Activated T-cell treated with anti-CD3 and anti-CD28 coated beads, Interleukin-2, amount 50 U/mL, for 72 hours (primary cell): Measurements from ENCODE around the gene IKZF3. TPM values are rescaled to one million over a fixed set of nuclear protein-coding genes. Genes with fewer than 3 reads are reported as not detected.

Experiments used
- ATAC-seq, 2 donors: fragments of 150-1000 bp; cut with Tn5 transposase; replicated peaks in 1 of 2; 2 replicates each; pipeline ENCODE4 v1.10.0; 2021; ENCODE audit warnings: moderate library complexity in 2 of 2, mild to moderate bottlenecking in 1 of 2
- DNase-seq, 2 donors: peaks; one replicate each; pipeline ENCODE4 v3.0.0; 2021 to 2022; ENCODE audit warnings: mixed read lengths in 1 of 2
- H3K27ac Mint-ChIP-seq: one replicate; pipeline ENCODE4 v1.8.0; 2022; ENCODE audit warnings: mild to moderate bottlenecking, moderate library complexity, mixed read lengths
- H3K27me3 Mint-ChIP-seq: one replicate; pipeline ENCODE4 v1.8.0; 2022; ENCODE audit warnings: low read depth, mixed read lengths
- H3K36me3 Mint-ChIP-seq, 2 donors: one replicate each; pipeline ENCODE4 v1.8.0; 2022; ENCODE audit warnings: mixed read lengths in 2 of 2, mild to moderate bottlenecking in 1 of 2; ENCODE audit not compliant: insufficient read depth in 2 of 2
- H3K4me1 Mint-ChIP-seq: one replicate; pipeline ENCODE4 v1.8.0; 2022; ENCODE audit warnings: low read depth, mixed read lengths
- H3K4me3 Mint-ChIP-seq, 2 donors: one replicate each; pipeline ENCODE4 v1.8.0; 2022; ENCODE audit warnings: mild to moderate bottlenecking in 2 of 2, mixed read lengths in 2 of 2, moderate library complexity in 2 of 2
- H3K9me3 Mint-ChIP-seq, 2 donors: one replicate each; pipeline ENCODE4 v1.8.0; 2022; ENCODE audit warnings: mixed read lengths in 2 of 2
- total RNA-seq, 2 donors: library from RNA; stranded (reverse); gene quantifications; one replicate each; pipeline ENCODE4 v1.2.3, GENCODE V29; 2022

Gene IKZF3
- total RNA-seq, 2 donors from 2014 or later = 70.7 to 78.9 TPM

- H3K27ac Mint-ChIP-seq = no peak overlapping the region
- DNase-seq (no peak), ATAC-seq (no peak)
- H3K4me3 Mint-ChIP-seq = no peak overlapping the region
- peaks cover 33% of the 10 kb centered on the region for H3K4me1 Mint-ChIP-seq
- H3K9me3 Mint-ChIP-seq = no peaks in the 10 kb centered on the region
- no peaks in the 10 kb centered on the region for H3K27me3 Mint-ChIP-seq
- no peaks in the 10 kb centered on the region for H3K36me3 Mint-ChIP-seq
Observed at GRCh38 chr17:39742126-39742855, 121.8 kb downstream of the IKZF3 start.

- DNase-seq = no peak
- peak in 1 of 2 donors; percentile 25 for ATAC-seq
- H3K9me3 Mint-ChIP-seq = no peaks in the 10 kb centered on the region
- H3K36me3 Mint-ChIP-seq = no peaks in the 10 kb centered on the region
- H3K27ac Mint-ChIP-seq = no peak overlapping the region
- peaks cover 12% of the 10 kb centered on the region for H3K27me3 Mint-ChIP-seq
- peaks cover 42% of the 10 kb centered on the region for H3K4me1 Mint-ChIP-seq
- H3K4me3 Mint-ChIP-seq = peak overlapping the region in 1 of 2 donors; percentile 36
Observed at GRCh38 chr17:39740357-39741111, 123.6 kb downstream of the IKZF3 start.

DNA sequence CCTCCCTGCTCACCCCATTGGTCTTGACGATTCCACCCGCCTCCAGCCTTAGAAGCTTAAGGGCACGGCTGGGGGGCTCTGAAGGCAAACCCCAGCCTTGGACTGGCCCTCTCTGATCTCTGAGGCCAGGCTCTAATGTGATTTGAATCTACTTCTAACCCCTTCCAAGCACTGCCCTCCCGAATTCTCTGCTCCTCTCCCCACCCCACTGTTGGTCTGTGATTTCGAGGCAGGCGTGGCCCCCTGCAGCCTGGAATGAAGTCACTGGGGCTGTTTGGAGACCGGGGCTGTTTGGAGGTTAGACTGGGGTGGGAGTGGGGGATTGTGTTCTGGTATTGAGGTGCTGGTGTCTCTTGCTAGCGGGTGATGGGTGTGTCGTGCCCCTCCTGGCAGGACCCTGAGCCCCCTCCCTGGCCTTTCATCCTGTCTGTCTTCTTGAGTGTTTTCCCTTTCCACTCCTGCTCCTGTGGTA, 124.2 kb downstream of the IKZF3 start:
- ATAC-seq (no peak), DNase-seq (no peak)
- Mint-ChIP-seq H3K36me3 (no peaks in the 10 kb centered on the region), H3K4me3 (peak overlapping the region in 1 of 2 donors; percentile 93), H3K9me3 (no peaks in the 10 kb centered on the region), H3K27me3 (peaks cover 12% of the 10 kb centered on the region), H3K27ac (no peak overlapping the region), H3K4me1 (peaks cover 42% of the 10 kb centered on the region)

DNA sequence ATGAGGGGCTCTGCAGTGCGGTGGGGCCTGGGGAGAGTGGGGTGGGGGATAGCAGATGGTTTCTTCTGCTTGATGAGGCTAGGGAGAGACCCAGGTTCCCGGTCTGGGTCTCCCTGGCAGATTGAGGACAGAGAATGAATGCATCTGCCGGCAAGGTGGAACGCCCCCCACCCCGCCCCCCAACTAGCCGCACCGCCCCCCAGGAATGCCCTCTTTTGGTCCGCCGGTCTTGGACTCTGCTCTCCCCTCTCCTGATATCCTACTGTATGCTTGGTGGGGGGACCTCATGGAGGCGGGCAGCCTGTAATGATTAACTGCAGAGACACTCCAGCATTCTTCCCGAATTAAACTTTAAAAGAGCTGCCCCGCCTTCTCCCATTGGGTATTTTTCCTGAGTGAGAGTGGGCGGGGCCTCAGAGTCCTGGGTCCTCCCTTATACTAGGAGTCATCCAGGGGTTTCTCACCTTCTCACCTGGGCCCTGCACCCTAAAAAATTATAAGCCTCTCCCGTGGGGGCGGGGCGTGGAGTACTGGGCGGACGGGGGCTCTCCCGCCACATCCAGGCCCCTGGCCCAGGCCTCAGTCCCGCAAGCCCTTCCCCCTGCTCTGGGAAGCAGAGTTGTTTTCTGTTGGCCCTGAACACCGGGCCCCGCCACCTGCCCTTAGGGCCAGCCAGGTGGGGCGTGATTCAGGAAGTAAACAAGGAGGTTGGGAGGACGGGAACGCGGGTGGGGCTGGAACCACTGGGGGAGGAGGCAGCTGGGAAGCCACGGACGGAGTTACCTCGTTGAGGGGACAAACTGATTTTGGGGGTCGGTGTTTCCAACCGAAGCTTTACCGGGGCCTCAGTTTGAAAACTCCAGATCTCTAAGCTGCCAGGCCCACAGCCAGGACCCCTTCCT, 124.9 kb downstream of the IKZF3 start:
- Mint-ChIP-seq H3K4me3 (peak overlapping the region; percentile 80 to 93), H3K4me1 (peaks cover 42% of the 10 kb centered on the region), H3K9me3 (no peaks in the 10 kb centered on the region), H3K27ac (no peak overlapping the region), H3K36me3 (no peaks in the 10 kb centered on the region), H3K27me3 (peaks cover 12% of the 10 kb centered on the region)
- DNase-seq = no peak
- peak in 1 of 2 donors; percentile 32 for ATAC-seq

DNA sequence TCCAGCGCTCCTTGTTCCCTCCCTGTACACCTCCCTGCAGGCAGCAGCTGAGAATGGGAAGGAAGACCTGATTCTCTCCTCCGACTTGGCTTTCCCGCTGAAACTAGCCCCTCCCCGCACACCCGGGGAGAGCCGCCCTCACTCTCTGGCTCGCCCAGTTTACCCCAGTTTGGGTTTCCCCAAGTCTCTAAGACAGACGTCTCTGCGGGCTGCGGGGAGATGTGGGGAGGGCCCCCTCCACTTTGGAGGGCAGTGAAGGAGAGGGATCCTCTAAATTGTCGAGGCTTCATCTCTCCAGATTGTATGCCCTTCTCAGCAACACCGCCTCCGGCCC, 125.6 kb downstream of the IKZF3 start:
- peaks cover 12% of the 10 kb centered on the region for H3K27me3 Mint-ChIP-seq
- DNase-seq (peak; percentile 68 to 77), ATAC-seq (peak; percentile 89 to 96)
- H3K9me3 Mint-ChIP-seq = no peaks in the 10 kb centered on the region
- no peaks in the 10 kb centered on the region for H3K36me3 Mint-ChIP-seq
- H3K27ac Mint-ChIP-seq = no peak overlapping the region
- peaks cover 42% of the 10 kb centered on the region for H3K4me1 Mint-ChIP-seq
- peak overlapping the region; percentile 80 to 93 for H3K4me3 Mint-ChIP-seq

DNA sequence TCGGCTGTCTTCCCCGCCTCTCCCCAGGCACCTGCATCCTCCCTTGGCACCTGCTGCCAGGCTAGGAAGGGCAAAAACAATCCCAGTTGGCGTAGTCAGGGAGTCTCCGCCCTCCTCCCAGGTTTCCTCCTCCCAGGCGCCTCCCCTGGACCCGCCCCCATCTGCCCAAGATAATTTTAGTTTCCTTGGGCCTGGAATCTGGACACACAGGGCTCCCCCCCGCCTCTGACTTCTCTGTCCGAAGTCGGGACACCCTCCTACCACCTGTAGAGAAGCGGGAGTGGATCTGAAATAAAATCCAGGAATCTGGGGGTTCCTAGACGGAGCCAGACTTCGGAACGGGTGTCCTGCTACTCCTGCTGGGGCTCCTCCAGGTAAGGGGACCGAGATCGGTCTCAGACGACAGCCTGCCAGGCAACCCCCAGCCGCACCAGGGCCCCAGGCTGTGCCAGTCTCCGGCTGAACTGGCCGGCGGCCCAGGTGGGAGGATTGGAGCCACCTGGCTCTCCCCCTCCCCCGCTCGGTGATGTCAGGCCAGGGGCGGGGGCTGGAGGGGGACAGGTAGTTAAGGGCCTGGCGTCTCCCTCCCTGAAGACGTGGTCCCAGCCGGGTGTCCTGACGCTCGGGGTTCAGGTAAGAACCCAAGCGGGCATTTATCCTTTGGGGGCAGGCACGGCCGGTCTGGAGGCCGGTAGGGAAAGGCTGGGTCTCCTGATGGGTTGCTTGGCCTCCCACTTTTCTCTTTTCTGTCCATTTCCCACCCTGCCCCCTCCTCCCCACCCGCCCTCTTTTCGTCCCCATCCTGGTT, 126.1 kb downstream of the IKZF3 start, which contains the start of gene GRB7:
Gene GRB7, plus strand, starts transcription at position 179 of the 808 bp plus-strand sequence. CDS start 4,364 bp downstream, outside the sequence.
- Mint-ChIP-seq H3K27ac (no peak within 1 kb of the TSS), H3K36me3 (no peaks in the 10 kb centered on the region), H3K9me3 (no peaks in the 10 kb centered on the region), H3K4me1 (peaks cover 42% of the 10 kb centered on the region), H3K4me3 (peak within 1 kb of the TSS; percentile 80 to 93), H3K27me3 (peaks cover 12% of the 10 kb centered on the region)
- DNase-seq (peak in 1 of 2 donors; percentile 23), ATAC-seq (peak; percentile 14 to 21)

- Mint-ChIP-seq H3K4me3 (peak overlapping the region; percentile 44 to 93), H3K9me3 (no peaks in the 10 kb centered on the region), H3K4me1 (peaks cover 42% of the 10 kb centered on the region)
Observed at GRCh38 chr17:39737206-39737759, 126.8 kb downstream of the IKZF3 start.

DNA sequence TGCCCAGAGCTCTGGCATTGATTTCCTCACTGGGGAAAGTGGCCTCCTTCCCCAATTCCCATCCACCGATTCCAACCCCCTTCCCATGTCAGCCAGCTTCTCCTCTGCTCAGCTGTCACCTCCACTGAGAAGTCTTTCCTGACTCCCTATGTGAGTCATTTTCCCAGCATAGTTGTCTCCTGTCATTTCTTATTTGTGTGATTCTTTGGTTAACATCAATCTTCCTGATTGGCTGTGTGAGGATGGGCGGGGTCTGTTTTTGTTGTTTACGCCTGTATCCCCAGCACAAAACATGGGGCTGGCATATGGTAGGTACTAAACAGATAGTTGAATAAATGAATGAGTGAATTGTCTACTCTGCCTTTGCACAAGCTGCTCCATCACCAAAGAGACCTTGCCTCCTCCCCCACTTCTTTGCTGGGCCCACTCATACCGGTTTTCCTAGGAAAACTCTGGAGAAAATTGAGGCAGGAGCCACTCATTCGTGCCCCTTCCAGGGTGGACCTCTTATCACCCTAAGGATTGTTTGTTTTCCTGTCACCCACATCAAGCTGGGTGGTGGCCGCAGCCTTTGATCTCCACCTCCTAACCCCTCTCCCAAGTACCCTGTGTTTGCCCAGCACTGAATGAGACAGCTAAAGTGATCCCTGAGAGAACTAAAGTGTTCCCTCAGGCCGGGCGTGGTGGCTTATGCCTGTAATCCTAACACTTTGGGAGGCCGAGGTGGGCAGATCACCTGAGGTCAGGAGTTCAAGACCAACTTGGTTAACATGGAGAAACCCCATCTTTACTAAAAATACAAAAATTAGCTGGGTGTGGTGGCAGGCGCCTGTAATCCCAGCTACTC, 127.6 kb downstream of the IKZF3 start:
- Mint-ChIP-seq H3K4me3 (no peak overlapping the region), H3K9me3 (no peaks in the 10 kb centered on the region), H3K36me3 (no peaks in the 10 kb centered on the region), H3K27me3 (peaks cover 12% of the 10 kb centered on the region), H3K27ac (no peak overlapping the region), H3K4me1 (peaks cover 42% of the 10 kb centered on the region)
- DNase-seq (no peak), ATAC-seq (no peak)

More at GRCh38 chr17:39737206-39737759, 126.8 kb downstream of the IKZF3 start:
- Mint-ChIP-seq H3K36me3 (no peaks in the 10 kb centered on the region), H3K27me3 (peaks cover 12% of the 10 kb centered on the region), H3K27ac (no peak overlapping the region)
- DNase-seq (no peak), ATAC-seq (no peak)

GRCh38 chr17:39735882-39736281, 128.2 kb downstream of the IKZF3 start:
- ATAC-seq (no peak), DNase-seq (no peak)
- H3K36me3 Mint-ChIP-seq = no peaks in the 10 kb centered on the region
- H3K4me1 Mint-ChIP-seq = peaks cover 40% of the 10 kb centered on the region
- H3K4me3 Mint-ChIP-seq = no peak overlapping the region
- H3K27me3 Mint-ChIP-seq = peaks cover 12% of the 10 kb centered on the region
- H3K9me3 Mint-ChIP-seq = no peaks in the 10 kb centered on the region
- H3K27ac Mint-ChIP-seq = no peak overlapping the region

DNA sequence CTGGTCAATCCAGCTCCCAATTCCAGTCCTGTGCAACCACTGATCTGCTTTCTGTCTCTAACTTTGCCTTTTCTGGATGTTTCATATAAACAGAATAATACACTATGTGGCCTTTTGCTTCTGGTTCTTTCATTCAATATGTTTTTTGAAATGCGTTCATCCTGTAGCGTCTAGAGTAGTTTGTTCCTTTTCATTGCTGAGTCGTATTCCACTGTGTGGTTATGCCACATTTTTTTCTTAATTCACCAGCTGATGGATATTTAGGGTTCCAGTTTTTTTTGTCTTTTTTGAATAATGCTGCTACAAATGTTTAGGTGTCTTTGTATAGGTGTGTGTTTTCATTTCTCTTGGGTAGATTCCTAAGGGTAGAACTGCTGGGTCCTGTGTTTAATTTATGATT, 131.5 kb downstream of the IKZF3 start:
- DNase-seq (no peak), ATAC-seq (no peak)
- Mint-ChIP-seq H3K27ac (no peak overlapping the region), H3K36me3 (no peaks in the 10 kb centered on the region), H3K27me3 (peaks cover 12% of the 10 kb centered on the region), H3K9me3 (no peaks in the 10 kb centered on the region), H3K4me1 (peaks cover 27% of the 10 kb centered on the region), H3K4me3 (peak overlapping the region in 1 of 2 donors; percentile 13)
